SK-N-DZ (cell line): ENCODE measurements around the gene SPRR1A. TPM values are rescaled to one million over a fixed set of nuclear protein-coding genes. Genes with fewer than 3 reads are reported as not detected.

ENCODE experiments used
- DNase-seq: peaks from one replicate; pipeline ENCODE4 v3.0.0-alpha.2; 2015; ENCODE audit warnings: low spot score
- polyA plus RNA-seq, 2 experiments: library from polyadenylated mRNA; depleted of rRNA; stranded (reverse); fragments of >200 nt; gene quantifications; 2 replicates each; pipeline ENCODE4 v1.2.3, GENCODE V29; 2014

The SPRR1A gene
- polyA plus RNA-seq (2014; cell fraction: cytosol; rRNA removed): not detected in 2 replicates
- polyA plus RNA-seq (2014; cell fraction: nucleus; rRNA removed): not detected in 2 replicates

GRCh38 chr1:152983743-152984142, at the start of gene SPRR1A:
TSS of gene SPRR1A (plus strand) at chr1:152984081. CDS start at chr1:152985231, 1,150 bp downstream.
- no peak for DNase-seq

- DNase-seq: no peak
Measured at GRCh38 chr1:152940614-152941013, 43.3 kb upstream of the SPRR1A start.

- no peak for DNase-seq
Measured at GRCh38 chr1:152941037-152941711, 42.7 kb upstream of the SPRR1A start.

- no peak for DNase-seq
Measured at GRCh38 chr1:152942161-152942560, 41.7 kb upstream of the SPRR1A start.

GRCh38 chr1:152946248-152946647, 37.6 kb upstream of the SPRR1A start:
- DNase-seq: no peak

- no peak for DNase-seq
Measured at GRCh38 chr1:152946651-152947256, 37.1 kb upstream of the SPRR1A start, which contains the start of gene SPRR5. TSS of gene SPRR5 (plus strand) at chr1:152947206. CDS start at chr1:152948555, 1,349 bp downstream.

GRCh38 chr1:152951711-152952110, 32.2 kb upstream of the SPRR1A start:
- no peak for DNase-seq

- DNase-seq: no peak
Measured at GRCh38 chr1:152953761-152954160, 30.1 kb upstream of the SPRR1A start.

- no peak for DNase-seq
Measured at GRCh38 chr1:152954436-152954835, 29.4 kb upstream of the SPRR1A start.

- no peak for DNase-seq
Measured at GRCh38 chr1:152957561-152957960, 26.3 kb upstream of the SPRR1A start.

- DNase-seq: no peak
Measured at GRCh38 chr1:152959273-152959672, 24.6 kb upstream of the SPRR1A start.

- no peak for DNase-seq
Measured at GRCh38 chr1:152959801-152960451, 24.0 kb upstream of the SPRR1A start.

- no peak for DNase-seq
Measured at GRCh38 chr1:152960452-152961044, 23.3 kb upstream of the SPRR1A start.

- no peak for DNase-seq
Measured at GRCh38 chr1:152961226-152961891, 22.5 kb upstream of the SPRR1A start.

GRCh38 chr1:152962876-152963415, 20.9 kb upstream of the SPRR1A start:
- DNase-seq: no peak

- no peak for DNase-seq
Measured at GRCh38 chr1:152964536-152964935, 19.3 kb upstream of the SPRR1A start.

- no peak for DNase-seq
Measured at GRCh38 chr1:152965853-152966252, 18.0 kb upstream of the SPRR1A start.

- no peak for DNase-seq
Measured at GRCh38 chr1:152967201-152967600, 16.7 kb upstream of the SPRR1A start.

- no peak for DNase-seq
Measured at GRCh38 chr1:152968248-152968647, 15.6 kb upstream of the SPRR1A start.

- DNase-seq: no peak
Measured at GRCh38 chr1:152969036-152969435, 14.8 kb upstream of the SPRR1A start.

- DNase-seq: no peak
Measured at GRCh38 chr1:152970495-152970894, 13.4 kb upstream of the SPRR1A start, which contains the start of gene SPRR4. TSS of gene SPRR4 (plus strand) at chr1:152970648. CDS start at chr1:152971891, 1,243 bp downstream.
